HEK293 (cell line): Measurements from ENCODE around the gene MAN2B1.

Experiments
- MEIS1 ChIP-seq: sonication (generic); formaldehyde crosslinking; IDR thresholded peaks from 2 replicates; pipeline ENCODE4 v1.8.1; 2022; ENCODE audit warnings: missing genetic modification reagents, mild to moderate bottlenecking, borderline replicate concordance
- TRIM28 ChIP-seq: IDR thresholded peaks from 2 replicates; pipeline ENCODE4 v1.6.1; 2011; ENCODE audit warnings: low read length, control low read depth, borderline replicate concordance
- ZBTB48 ChIP-seq: fragments of 450-650 bp; formaldehyde crosslinking; IDR thresholded peaks from 2 replicates; pipeline ENCODE4 v1.5.1; 2016; ENCODE audit warnings: missing biosample characterization, missing genetic modification characterization
- ZFP37 ChIP-seq: fragments of 450-650 bp; formaldehyde crosslinking; IDR thresholded peaks from 2 replicates; pipeline ENCODE4 v1.5.1; 2016; ENCODE audit warnings: missing biosample characterization, missing genetic modification characterization
- ZNF132 ChIP-seq: fragments of 450-650 bp; formaldehyde crosslinking; IDR thresholded peaks from 2 replicates; pipeline ENCODE4 v1.5.1; 2017; ENCODE audit warnings: missing biosample characterization, missing genetic modification characterization, borderline replicate concordance
- ZNF133 ChIP-seq: fragments of 450-650 bp; formaldehyde crosslinking; IDR thresholded peaks from 2 replicates; pipeline ENCODE4 v1.5.1; 2016; ENCODE audit warnings: missing biosample characterization, missing genetic modification characterization
- ZNF155 ChIP-seq: fragments of 450-650 bp; formaldehyde crosslinking; IDR thresholded peaks from 2 replicates; pipeline ENCODE4 v1.5.1; 2016; ENCODE audit warnings: missing biosample characterization, missing genetic modification characterization
- ZNF16 ChIP-seq: fragments of 450-650 bp; formaldehyde crosslinking; IDR thresholded peaks from 2 replicates; pipeline ENCODE4 v1.5.1; 2016; ENCODE audit warnings: low read depth, missing biosample characterization, missing genetic modification characterization
- ZNF184 ChIP-seq: fragments of 450-650 bp; IDR thresholded peaks from 2 replicates; pipeline ENCODE4 v1.5.1; 2018; ENCODE audit warnings: missing biosample characterization, mild to moderate bottlenecking, missing genetic modification characterization
- ZNF221 ChIP-seq: fragments of 450-650 bp; formaldehyde crosslinking; IDR thresholded peaks from 2 replicates; pipeline ENCODE4 v1.5.1; 2017; ENCODE audit warnings: missing biosample characterization, missing genetic modification characterization, borderline replicate concordance
- ZNF354C ChIP-seq: fragments of 450-650 bp; formaldehyde crosslinking; IDR thresholded peaks from 2 replicates; pipeline ENCODE4 v1.5.1; 2016; ENCODE audit warnings: missing biosample characterization, missing genetic modification characterization, low read depth, borderline replicate concordance
- ZNF394 ChIP-seq: fragments of 450-650 bp; formaldehyde crosslinking; IDR thresholded peaks from 2 replicates; pipeline ENCODE4 v1.5.1; 2016; ENCODE audit warnings: missing biosample characterization, missing genetic modification characterization, mild to moderate bottlenecking, moderate library complexity, borderline replicate concordance
- ZNF404 ChIP-seq: fragments of 450-650 bp; formaldehyde crosslinking; IDR thresholded peaks from 2 replicates; pipeline ENCODE4 v1.5.1; 2017; ENCODE audit warnings: missing biosample characterization, missing genetic modification characterization
- ZNF423 ChIP-seq: fragments of 450-650 bp; formaldehyde crosslinking; IDR thresholded peaks from 2 replicates; pipeline ENCODE4 v1.5.1; 2016; ENCODE audit warnings: missing biosample characterization, missing genetic modification characterization
- ZNF433 ChIP-seq: fragments of 450-650 bp; formaldehyde crosslinking; IDR thresholded peaks from 2 replicates; pipeline ENCODE4 v1.5.1; 2016; ENCODE audit warnings: missing biosample characterization, missing genetic modification characterization, low read depth
- ZNF473 ChIP-seq: fragments of 450-650 bp; formaldehyde crosslinking; IDR thresholded peaks from 2 replicates; pipeline ENCODE4 v1.5.1; 2017; ENCODE audit warnings: missing biosample characterization, missing genetic modification characterization
- ZNF510 ChIP-seq: fragments of 450-650 bp; formaldehyde crosslinking; IDR thresholded peaks from 2 replicates; pipeline ENCODE4 v1.5.1; 2018; ENCODE audit warnings: mild to moderate bottlenecking, missing genetic modification characterization, missing biosample characterization; ENCODE audit not compliant: insufficient replicate concordance
- ZNF521 ChIP-seq: fragments of 450-650 bp; formaldehyde crosslinking; IDR thresholded peaks from 2 replicates; pipeline ENCODE4 v1.5.1; 2017; ENCODE audit warnings: missing biosample characterization, mild to moderate bottlenecking, missing genetic modification characterization
- ZNF560 ChIP-seq: fragments of 450-650 bp; formaldehyde crosslinking; IDR thresholded peaks from 2 replicates; pipeline ENCODE4 v1.5.1; 2017; ENCODE audit warnings: missing biosample characterization, missing genetic modification characterization, borderline replicate concordance
- ZNF701 ChIP-seq: fragments of 450-650 bp; formaldehyde crosslinking; IDR thresholded peaks from 2 replicates; pipeline ENCODE4 v1.5.1; 2016; ENCODE audit warnings: missing biosample characterization, missing genetic modification characterization
- ZNF776 ChIP-seq: fragments of 450-650 bp; formaldehyde crosslinking; IDR thresholded peaks from 2 replicates; pipeline ENCODE4 v1.5.0; 2017; ENCODE audit warnings: missing biosample characterization, missing genetic modification characterization, borderline replicate concordance
- ZNF785 ChIP-seq: fragments of 450-650 bp; formaldehyde crosslinking; IDR thresholded peaks from 2 replicates; pipeline ENCODE4 v1.5.1; 2016; ENCODE audit warnings: missing biosample characterization, missing genetic modification characterization
- ZNF792 ChIP-seq: fragments of 450-650 bp; formaldehyde crosslinking; IDR thresholded peaks from 2 replicates; pipeline ENCODE4 v1.5.1; 2016; ENCODE audit warnings: missing biosample characterization, missing genetic modification characterization
- TF ChIP-seq, protein P1 (sequence below): fragments of 450-650 bp; formaldehyde crosslinking; IDR thresholded peaks from 2 replicates; pipeline ENCODE4 v1.5.0; 2017; ENCODE audit warnings: missing biosample characterization, missing genetic modification characterization, borderline replicate concordance
- TF ChIP-seq, protein P2 (sequence below): fragments of 450-650 bp; IDR thresholded peaks from 2 replicates; pipeline ENCODE4 v1.5.1; 2018; ENCODE audit warnings: missing biosample characterization, mild to moderate bottlenecking, missing genetic modification characterization
- TF ChIP-seq, protein P3 (sequence below): IDR thresholded peaks from 2 replicates; pipeline ENCODE4 v1.6.1; 2011; ENCODE audit warnings: mild to moderate bottlenecking, low read depth, low read length, borderline replicate concordance
- TF ChIP-seq, protein P4 (sequence below): fragments of 450-650 bp; formaldehyde crosslinking; IDR thresholded peaks from 2 replicates; pipeline ENCODE4 v1.5.1; 2016; ENCODE audit warnings: missing biosample characterization, missing genetic modification characterization
- TF ChIP-seq, protein P5 (sequence below): fragments of 450-650 bp; formaldehyde crosslinking; IDR thresholded peaks from 2 replicates; pipeline ENCODE4 v1.5.1; 2016; ENCODE audit warnings: missing biosample characterization, missing genetic modification characterization, low read depth
- TF ChIP-seq, protein P6 (sequence below): fragments of 450-650 bp; formaldehyde crosslinking; IDR thresholded peaks from 2 replicates; pipeline ENCODE4 v1.5.1; 2017; ENCODE audit warnings: missing biosample characterization, mild to moderate bottlenecking, missing genetic modification characterization, moderate library complexity

Gene MAN2B1

DNA sequence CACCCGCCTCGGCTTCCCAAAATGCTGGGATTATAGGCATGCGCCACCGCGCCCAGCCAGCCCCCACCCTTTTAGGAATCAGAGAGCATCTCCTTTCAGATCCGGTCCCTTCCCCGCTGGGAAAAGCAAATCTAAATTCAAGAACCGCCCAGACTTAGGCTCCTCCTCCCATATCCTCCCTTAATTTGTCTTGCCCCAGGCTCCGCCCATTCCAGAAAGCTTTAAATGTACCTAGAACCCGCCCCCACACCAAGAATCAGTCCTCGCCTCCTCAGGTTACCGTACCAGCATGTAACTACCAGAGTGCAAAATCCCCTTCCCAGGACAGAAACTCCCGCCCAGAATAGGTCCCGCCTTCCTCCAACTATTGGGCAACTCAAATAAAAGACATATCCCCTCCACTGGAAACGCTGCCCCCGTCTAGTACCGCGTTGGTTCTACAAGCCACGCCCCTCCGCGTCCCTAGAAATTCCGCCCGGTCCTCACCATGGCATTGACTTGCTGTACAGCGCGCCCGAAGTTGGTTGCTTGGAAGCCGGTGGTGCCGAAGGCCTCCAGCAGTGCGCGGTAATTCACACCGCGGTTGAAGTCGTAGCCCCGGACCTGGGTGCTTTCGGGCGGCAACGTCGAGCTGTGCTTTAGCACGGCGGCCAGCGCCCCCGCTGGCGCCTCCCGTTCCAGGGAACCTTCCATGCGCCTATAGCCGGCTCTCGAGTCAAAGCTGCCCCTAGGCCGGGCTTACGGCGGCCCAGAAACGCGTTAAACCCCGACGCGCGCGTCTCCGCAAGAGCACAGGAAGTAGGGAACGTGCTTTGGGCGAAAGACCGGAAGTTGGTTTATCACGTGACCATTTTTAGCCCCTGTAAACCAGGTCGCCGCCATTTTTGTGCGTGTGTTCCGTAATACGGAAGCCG, 14.8 kb upstream of the MAN2B1 start, which contains the start of gene DHPS (continued):
- TF ChIP-seq, protein P1, sequence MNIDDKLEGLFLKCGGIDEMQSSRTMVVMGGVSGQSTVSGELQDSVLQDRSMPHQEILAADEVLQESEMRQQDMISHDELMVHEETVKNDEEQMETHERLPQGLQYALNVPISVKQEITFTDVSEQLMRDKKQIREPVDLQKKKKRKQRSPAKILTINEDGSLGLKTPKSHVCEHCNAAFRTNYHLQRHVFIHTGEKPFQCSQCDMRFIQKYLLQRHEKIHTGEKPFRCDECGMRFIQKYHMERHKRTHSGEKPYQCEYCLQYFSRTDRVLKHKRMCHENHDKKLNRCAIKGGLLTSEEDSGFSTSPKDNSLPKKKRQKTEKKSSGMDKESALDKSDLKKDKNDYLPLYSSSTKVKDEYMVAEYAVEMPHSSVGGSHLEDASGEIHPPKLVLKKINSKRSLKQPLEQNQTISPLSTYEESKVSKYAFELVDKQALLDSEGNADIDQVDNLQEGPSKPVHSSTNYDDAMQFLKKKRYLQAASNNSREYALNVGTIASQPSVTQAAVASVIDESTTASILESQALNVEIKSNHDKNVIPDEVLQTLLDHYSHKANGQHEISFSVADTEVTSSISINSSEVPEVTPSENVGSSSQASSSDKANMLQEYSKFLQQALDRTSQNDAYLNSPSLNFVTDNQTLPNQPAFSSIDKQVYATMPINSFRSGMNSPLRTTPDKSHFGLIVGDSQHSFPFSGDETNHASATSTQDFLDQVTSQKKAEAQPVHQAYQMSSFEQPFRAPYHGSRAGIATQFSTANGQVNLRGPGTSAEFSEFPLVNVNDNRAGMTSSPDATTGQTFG: no peak
- TF ChIP-seq, protein P2, sequence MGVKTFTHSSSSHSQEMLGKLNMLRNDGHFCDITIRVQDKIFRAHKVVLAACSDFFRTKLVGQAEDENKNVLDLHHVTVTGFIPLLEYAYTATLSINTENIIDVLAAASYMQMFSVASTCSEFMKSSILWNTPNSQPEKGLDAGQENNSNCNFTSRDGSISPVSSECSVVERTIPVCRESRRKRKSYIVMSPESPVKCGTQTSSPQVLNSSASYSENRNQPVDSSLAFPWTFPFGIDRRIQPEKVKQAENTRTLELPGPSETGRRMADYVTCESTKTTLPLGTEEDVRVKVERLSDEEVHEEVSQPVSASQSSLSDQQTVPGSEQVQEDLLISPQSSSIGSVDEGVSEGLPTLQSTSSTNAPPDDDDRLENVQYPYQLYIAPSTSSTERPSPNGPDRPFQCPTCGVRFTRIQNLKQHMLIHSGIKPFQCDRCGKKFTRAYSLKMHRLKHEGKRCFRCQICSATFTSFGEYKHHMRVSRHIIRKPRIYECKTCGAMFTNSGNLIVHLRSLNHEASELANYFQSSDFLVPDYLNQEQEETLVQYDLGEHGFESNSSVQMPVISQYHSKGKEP: 0 out of 2 replicates have a peak, but pooled peaks have one; percentile 28
- TF ChIP-seq, protein P3, sequence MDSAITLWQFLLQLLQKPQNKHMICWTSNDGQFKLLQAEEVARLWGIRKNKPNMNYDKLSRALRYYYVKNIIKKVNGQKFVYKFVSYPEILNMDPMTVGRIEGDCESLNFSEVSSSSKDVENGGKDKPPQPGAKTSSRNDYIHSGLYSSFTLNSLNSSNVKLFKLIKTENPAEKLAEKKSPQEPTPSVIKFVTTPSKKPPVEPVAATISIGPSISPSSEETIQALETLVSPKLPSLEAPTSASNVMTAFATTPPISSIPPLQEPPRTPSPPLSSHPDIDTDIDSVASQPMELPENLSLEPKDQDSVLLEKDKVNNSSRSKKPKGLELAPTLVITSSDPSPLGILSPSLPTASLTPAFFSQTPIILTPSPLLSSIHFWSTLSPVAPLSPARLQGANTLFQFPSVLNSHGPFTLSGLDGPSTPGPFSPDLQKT: no peak
- TF ChIP-seq ZNF132 (tag by site-specific recombination): no peak
- TF ChIP-seq ZNF560: no peak
- peak; percentile 67; the same call in 1 of the 2 replicates for TF ChIP-seq ZNF792 (tag by site-specific recombination)
- TF ChIP-seq, protein P4, sequence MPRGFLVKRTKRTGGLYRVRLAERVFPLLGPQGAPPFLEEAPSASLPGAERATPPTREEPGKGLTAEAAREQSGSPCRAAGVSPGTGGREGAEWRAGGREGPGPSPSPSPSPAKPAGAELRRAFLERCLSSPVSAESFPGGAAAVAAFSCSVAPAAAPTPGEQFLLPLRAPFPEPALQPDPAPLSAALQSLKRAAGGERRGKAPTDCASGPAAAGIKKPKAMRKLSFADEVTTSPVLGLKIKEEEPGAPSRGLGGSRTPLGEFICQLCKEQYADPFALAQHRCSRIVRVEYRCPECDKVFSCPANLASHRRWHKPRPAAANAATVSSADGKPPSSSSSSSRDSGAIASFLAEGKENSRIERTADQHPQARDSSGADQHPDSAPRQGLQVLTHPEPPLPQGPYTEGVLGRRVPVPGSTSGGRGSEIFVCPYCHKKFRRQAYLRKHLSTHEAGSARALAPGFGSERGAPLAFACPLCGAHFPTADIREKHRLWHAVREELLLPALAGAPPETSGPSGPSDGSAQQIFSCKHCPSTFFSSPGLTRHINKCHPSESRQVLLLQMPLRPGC (tag by site-specific recombination): peak; percentile 53; the same call in 1 of the 2 replicates
- no peak for TF ChIP-seq ZNF785
- no peak for TF ChIP-seq MEIS1 (CRISPR knock-in tag)
- TF ChIP-seq ZBTB48: peak; percentile 66
- no peak for TF ChIP-seq ZNF510 (tag by site-specific recombination)
- peak; percentile 75; the same call in 1 of the 2 replicates for TF ChIP-seq ZNF394 (tag by site-specific recombination)
- no peak for TF ChIP-seq ZNF423 (tag by site-specific recombination)
- TF ChIP-seq ZNF433 (tag by site-specific recombination): no peak
- no peak for TF ChIP-seq ZNF354C (tag by site-specific recombination)
- TF ChIP-seq ZNF184 (tag by site-specific recombination): peak; percentile 70; the same call in 1 of the 2 replicates
- TF ChIP-seq ZFP37: no peak
- TF ChIP-seq, protein P5, sequence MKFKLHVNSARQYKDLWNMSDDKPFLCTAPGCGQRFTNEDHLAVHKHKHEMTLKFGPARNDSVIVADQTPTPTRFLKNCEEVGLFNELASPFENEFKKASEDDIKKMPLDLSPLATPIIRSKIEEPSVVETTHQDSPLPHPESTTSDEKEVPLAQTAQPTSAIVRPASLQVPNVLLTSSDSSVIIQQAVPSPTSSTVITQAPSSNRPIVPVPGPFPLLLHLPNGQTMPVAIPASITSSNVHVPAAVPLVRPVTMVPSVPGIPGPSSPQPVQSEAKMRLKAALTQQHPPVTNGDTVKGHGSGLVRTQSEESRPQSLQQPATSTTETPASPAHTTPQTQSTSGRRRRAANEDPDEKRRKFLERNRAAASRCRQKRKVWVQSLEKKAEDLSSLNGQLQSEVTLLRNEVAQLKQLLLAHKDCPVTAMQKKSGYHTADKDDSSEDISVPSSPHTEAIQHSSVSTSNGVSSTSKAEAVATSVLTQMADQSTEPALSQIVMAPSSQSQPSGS (tag by site-specific recombination): no peak
- TF ChIP-seq, protein P6, sequence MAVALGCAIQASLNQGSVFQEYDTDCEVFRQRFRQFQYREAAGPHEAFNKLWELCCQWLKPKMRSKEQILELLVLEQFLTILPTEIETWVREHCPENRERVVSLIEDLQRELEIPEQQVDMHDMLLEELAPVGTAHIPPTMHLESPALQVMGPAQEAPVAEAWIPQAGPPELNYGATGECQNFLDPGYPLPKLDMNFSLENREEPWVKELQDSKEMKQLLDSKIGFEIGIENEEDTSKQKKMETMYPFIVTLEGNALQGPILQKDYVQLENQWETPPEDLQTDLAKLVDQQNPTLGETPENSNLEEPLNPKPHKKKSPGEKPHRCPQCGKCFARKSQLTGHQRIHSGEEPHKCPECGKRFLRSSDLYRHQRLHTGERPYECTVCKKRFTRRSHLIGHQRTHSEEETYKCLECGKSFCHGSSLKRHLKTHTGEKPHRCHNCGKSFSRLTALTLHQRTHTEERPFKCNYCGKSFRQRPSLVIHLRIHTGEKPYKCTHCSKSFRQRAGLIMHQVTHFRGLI: peak; percentile 30
- TF ChIP-seq ZNF701: no peak
- TF ChIP-seq ZNF521 (tag by site-specific recombination): no peak
- no peak for TF ChIP-seq ZNF155 (tag by site-specific recombination)
- TF ChIP-seq ZNF133: no peak
- no peak for TF ChIP-seq ZNF473 (tag by site-specific recombination)
- TF ChIP-seq ZNF16 (tag by site-specific recombination): no peak
- TF ChIP-seq ZNF776: no peak
- no peak for TF ChIP-seq ZNF404 (tag by site-specific recombination)
- TF ChIP-seq TRIM28: no peak
- TF ChIP-seq ZNF221 (tag by site-specific recombination): no peak
